Liver (tissue), 3 donors: ENCODE results near the gene CAPN10.

Experiments used
- CTCF ChIP-seq: fragments of 150-350 bp; IDR thresholded peaks from 2 replicates; pipeline ENCODE4 v1.5.1; 2017; ENCODE audit warnings: improper control_type of control experiment, low read depth, low read length; ENCODE audit not compliant: missing input control
- GABPA ChIP-seq, 2 donors: IDR thresholded peaks in 1 of 2; conservative IDR thresholded peaks in 1 of 2; 2 replicates each; pipeline ENCODE4 v1.6.1; 2016; ENCODE audit warnings: antibody characterized with exemption in 2 of 2, mild to moderate bottlenecking in 1 of 2, moderate library complexity in 1 of 2
- MAX ChIP-seq: IDR thresholded peaks from 2 replicates; pipeline ENCODE4 v1.6.1; 2016; ENCODE audit warnings: antibody characterized with exemption
- RAD21 ChIP-seq, 2 donors: IDR thresholded peaks; 2 replicates each; pipeline ENCODE4 v1.6.1; 2016; ENCODE audit warnings: antibody characterized with exemption in 2 of 2, mild to moderate bottlenecking in 2 of 2
- REST ChIP-seq: IDR thresholded peaks from 2 replicates; pipeline ENCODE4 v1.6.1; 2016; ENCODE audit warnings: antibody characterized with exemption, mild to moderate bottlenecking
- TAF1 ChIP-seq: conservative IDR thresholded peaks from 2 replicates; pipeline ENCODE4 v1.6.1; 2016; ENCODE audit warnings: antibody characterized with exemption, mild to moderate bottlenecking
- donor health status: healthy.
- donor health status: healthy.

GRCh38 chr2:240600451-240600961 lies 14.0 kb downstream of the CAPN10 start:
- TF ChIP-seq CTCF (no peak), RAD21 (IDR thresholded peaks at IDR 0.05) (no peak), GABPA (IDR thresholded peaks at IDR 0.05 in 1 of 2, conservative IDR thresholded peaks at IDR 0.05 in 1 of 2) (no peak), REST (no peak), TAF1 (no peak), MAX (no peak)
